Mucosa of gallbladder (tissue), 1 donor: ENCODE data around the gene TPK1. TPM values are rescaled to one million over a fixed set of nuclear protein-coding genes. Genes with fewer than 3 reads are reported as not detected.

Source experiments
- DNase-seq: peaks from one replicate; pipeline ENCODE4 v3.0.0-alpha.2; 2020; ENCODE audit warnings: low spot score
- total RNA-seq: library from RNA; stranded (reverse); gene quantifications from one replicate; pipeline ENCODE4 v1.2.1, GENCODE V29; 2021
- donor health status: DM: no; HTN: no; CAD: no.

The TPK1 gene
- total RNA-seq, 1 donor from 2014 or later: 4.7 TPM

GRCh38 chr7:144723301-144723700 is 112.6 kb downstream of the TPK1 start:
- no peak for DNase-seq

GRCh38 chr7:144720710-144721109 is 115.1 kb downstream of the TPK1 start:
- no peak for DNase-seq

- DNase-seq: no peak
Observed at GRCh38 chr7:144720149-144720548, 115.7 kb downstream of the TPK1 start.

- no peak for DNase-seq
Observed at GRCh38 chr7:144717720-144718119, 118.1 kb downstream of the TPK1 start.

GRCh38 chr7:144713850-144714249 is 122.0 kb downstream of the TPK1 start:
- DNase-seq: no peak

GRCh38 chr7:144710791-144711190 is 125.1 kb downstream of the TPK1 start:
- DNase-seq: no peak

- DNase-seq: no peak
Observed at GRCh38 chr7:144709066-144709465, 126.8 kb downstream of the TPK1 start.

- DNase-seq: no peak
Observed at GRCh38 chr7:144691240-144691639, 144.6 kb downstream of the TPK1 start.

- DNase-seq: no peak
Observed at GRCh38 chr7:144682581-144683280, 153.1 kb downstream of the TPK1 start.

- no peak for DNase-seq
Observed at GRCh38 chr7:144676492-144676891, 159.4 kb downstream of the TPK1 start.

- no peak for DNase-seq
Observed at GRCh38 chr7:144674550-144674949, 161.3 kb downstream of the TPK1 start.

- DNase-seq: no peak
Observed at GRCh38 chr7:144672869-144673268, 163.0 kb downstream of the TPK1 start.

- no peak for DNase-seq
Observed at GRCh38 chr7:144671429-144671828, 164.4 kb downstream of the TPK1 start.

GRCh38 chr7:144670218-144670617 is 165.6 kb downstream of the TPK1 start:
- DNase-seq: no peak

GRCh38 chr7:144668503-144668902 is 167.3 kb downstream of the TPK1 start:
- DNase-seq: no peak

- DNase-seq: no peak
Observed at GRCh38 chr7:144665689-144666381, 170.0 kb downstream of the TPK1 start.

- no peak for DNase-seq
Observed at GRCh38 chr7:144659211-144659610, 176.6 kb downstream of the TPK1 start.

- DNase-seq: no peak
Observed at GRCh38 chr7:144656965-144657517, 178.8 kb downstream of the TPK1 start.

GRCh38 chr7:144653449-144653848 is 182.4 kb downstream of the TPK1 start:
- no peak for DNase-seq

- DNase-seq: no peak
Observed at GRCh38 chr7:144650439-144650838, 185.4 kb downstream of the TPK1 start.

GRCh38 chr7:144649120-144649519 is 186.7 kb downstream of the TPK1 start:
- DNase-seq: no peak

- DNase-seq: no peak
Observed at GRCh38 chr7:144641389-144642044, 194.3 kb downstream of the TPK1 start.

- no peak for DNase-seq
Observed at GRCh38 chr7:144632724-144633123, 203.1 kb downstream of the TPK1 start.
